Transverse colon (tissue), 4 donors: Measurements from ENCODE around the gene NDST4.

ENCODE experiments used
- POLR2AphosphoS5 ChIP-seq, 3 donors: sonication (generic); formaldehyde crosslinking; IDR thresholded peaks; one replicate each; pipeline ENCODE4 v1.6.1; 2016; ENCODE audit warnings: antibody characterized with exemption in 3 of 3
- TF ChIP-seq, protein P1 (sequence below), 5 experiments: fragments of 200-600 bp in 3 of 5; fragments of 450-650 bp in 2 of 5; sonication (generic) in 3 of 5; IDR thresholded peaks; 1 replicate in 2 of 5; 2 replicates in 3 of 5; pipeline ENCODE4 v1.5.1; 2016 to 2017; ENCODE audit warnings: antibody characterized with exemption in 5 of 5, inconsistent platforms in 3 of 5, mild to moderate bottlenecking in 2 of 5, moderate library complexity in 1 of 5

DNA sequence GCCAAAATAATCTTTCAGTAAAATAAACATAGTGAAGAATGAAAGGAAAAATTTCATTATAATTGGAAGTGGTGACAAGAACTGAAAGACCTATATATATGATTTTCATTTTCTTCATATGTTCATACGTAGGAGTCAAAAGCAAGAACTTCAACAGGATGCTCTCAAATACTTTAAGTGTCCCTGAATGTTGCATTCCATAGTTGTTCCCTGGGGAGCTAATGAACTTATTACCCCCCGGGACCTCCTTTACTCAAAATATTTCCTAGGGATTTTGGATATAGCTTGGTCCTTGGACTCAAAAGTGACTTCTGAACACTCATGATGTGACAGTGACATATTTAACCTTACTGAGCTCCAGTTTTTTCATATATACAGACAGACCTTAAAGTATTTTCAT lies 44.9 kb upstream of the NDST4 start:
- TF ChIP-seq, protein P1, sequence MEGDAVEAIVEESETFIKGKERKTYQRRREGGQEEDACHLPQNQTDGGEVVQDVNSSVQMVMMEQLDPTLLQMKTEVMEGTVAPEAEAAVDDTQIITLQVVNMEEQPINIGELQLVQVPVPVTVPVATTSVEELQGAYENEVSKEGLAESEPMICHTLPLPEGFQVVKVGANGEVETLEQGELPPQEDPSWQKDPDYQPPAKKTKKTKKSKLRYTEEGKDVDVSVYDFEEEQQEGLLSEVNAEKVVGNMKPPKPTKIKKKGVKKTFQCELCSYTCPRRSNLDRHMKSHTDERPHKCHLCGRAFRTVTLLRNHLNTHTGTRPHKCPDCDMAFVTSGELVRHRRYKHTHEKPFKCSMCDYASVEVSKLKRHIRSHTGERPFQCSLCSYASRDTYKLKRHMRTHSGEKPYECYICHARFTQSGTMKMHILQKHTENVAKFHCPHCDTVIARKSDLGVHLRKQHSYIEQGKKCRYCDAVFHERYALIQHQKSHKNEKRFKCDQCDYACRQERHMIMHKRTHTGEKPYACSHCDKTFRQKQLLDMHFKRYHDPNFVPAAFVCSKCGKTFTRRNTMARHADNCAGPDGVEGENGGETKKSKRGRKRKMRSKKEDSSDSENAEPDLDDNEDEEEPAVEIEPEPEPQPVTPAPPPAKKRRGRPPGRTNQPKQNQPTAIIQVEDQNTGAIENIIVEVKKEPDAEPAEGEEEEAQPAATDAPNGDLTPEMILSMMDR (IDR thresholded peaks at IDR 0.05) = no peak
- TF ChIP-seq POLR2AphosphoS5 (IDR thresholded peaks at IDR 0.05) = no peak
